Endodermal cell (in vitro differentiated cells): ENCODE measurements around the gene IL36RN. TPM values are rescaled to one million over a fixed set of nuclear protein-coding genes. Genes with fewer than 3 reads are reported as not detected.

Experiments used
- DNase-seq: peaks from one replicate; pipeline ENCODE4 v3.0.0-alpha.2; 2017
- H3K27ac ChIP-seq: 2 replicates; pipeline ENCODE4 v1.5.1; 2013; ENCODE audit warnings: mild to moderate bottlenecking, low read depth, low read length, moderate library complexity
- H3K27me3 ChIP-seq: 2 replicates; pipeline ENCODE4 v1.6.1; 2013; ENCODE audit warnings: mild to moderate bottlenecking, low read length, moderate library complexity; ENCODE audit not compliant: insufficient read depth, control insufficient read depth, poor library complexity, severe bottlenecking
- H3K36me3 ChIP-seq: 2 replicates; pipeline ENCODE4 v1.7.0; 2013; ENCODE audit warnings: mild to moderate bottlenecking, low read length, moderate library complexity; ENCODE audit not compliant: control insufficient read depth, insufficient read depth
- H3K4me1 ChIP-seq: one replicate; pipeline ENCODE4 v1.7.0; 2013; ENCODE audit warnings: low read length; ENCODE audit not compliant: control insufficient read depth, insufficient read depth
- H3K4me3 ChIP-seq: 2 replicates; pipeline ENCODE4 v1.5.1; 2013; ENCODE audit warnings: mild to moderate bottlenecking, low read length, moderate library complexity
- H3K9ac ChIP-seq: 2 replicates; pipeline ENCODE4 v1.6.1; 2013; ENCODE audit warnings: mild to moderate bottlenecking, low read length, moderate library complexity; ENCODE audit not compliant: poor library complexity, severe bottlenecking; ENCODE audit errors: extremely low read depth
- H3K9me3 ChIP-seq: 2 replicates; pipeline ENCODE4 v1.6.1; 2013; ENCODE audit warnings: mild to moderate bottlenecking, low read length, moderate library complexity; ENCODE audit not compliant: control insufficient read depth
- H3K27ac Mint-ChIP-seq: 2 replicates; pipeline ENCODE4 v1.8.0; 2020; ENCODE audit warnings: mixed read lengths
- H3K27me3 Mint-ChIP-seq: 2 replicates; pipeline ENCODE4 v1.8.0; 2021; ENCODE audit warnings: mild to moderate bottlenecking, mixed read lengths; ENCODE audit not compliant: insufficient read depth
- H3K36me3 Mint-ChIP-seq: 2 replicates; pipeline ENCODE4 v1.8.0; 2020; ENCODE audit warnings: low read depth, mixed read lengths
- H3K4me1 Mint-ChIP-seq: 2 replicates; pipeline ENCODE4 v1.8.0; 2020; ENCODE audit warnings: mixed read lengths
- H3K4me3 Mint-ChIP-seq: 2 replicates; pipeline ENCODE4 v1.8.0; 2020; ENCODE audit warnings: mild to moderate bottlenecking, moderate library complexity, mixed read lengths
- H3K9me3 Mint-ChIP-seq: 2 replicates; pipeline ENCODE4 v1.8.0; 2020; ENCODE audit warnings: mild to moderate bottlenecking, mixed read lengths
- CTCF ChIP-seq: fragments of 200-600 bp; sonication (generic); conservative IDR thresholded peaks from 2 replicates; pipeline ENCODE4 v1.5.0; 2021; ENCODE audit warnings: antibody characterized with exemption, mild to moderate bottlenecking
- WGBS, 2 experiments: methylation state at CpG; one replicate each; pipeline versions ENCODE4 v1.1.5 to v1.1.7; 2013; ENCODE audit warnings: missing lambda C conversion rate in 2 of 2, mixed read lengths in 1 of 2; ENCODE audit not compliant: insufficient coverage in 1 of 2, insufficient read length in 1 of 2; 5-methylcytosine and 5-hydroxymethylcytosine counted together
- long read RNA-seq, 4 experiments: library from polyadenylated mRNA in 2 of 4; library from RNA in 1 of 4; library from capped mRNA in 1 of 4; stranded (forward) in 3 of 4; unstranded in 1 of 4; transcript quantifications; one replicate each; pipeline ENCODE4 v2.0.0, GENCODE V29; 2020 to 2021; ENCODE audit warnings: inconsistent platforms in 1 of 4
- polyA plus RNA-seq, 2 experiments: library from polyadenylated mRNA; stranded (reverse); fragments of 50-300 nt; gene quantifications; one replicate each; pipeline ENCODE4 v1.2.3, GENCODE V29; 2013
- total RNA-seq, 2 donors: library from RNA; stranded (reverse); fragmentation: NEBNext Ultra II Directional in 1 of 2; extraction: Animal tissue kit (Norgen Biotek cat#: 25700) in 1 of 2; gene quantifications; 2 replicates in 1 of 2; 3 replicates in 1 of 2; pipeline ENCODE4 v1.2.1, GENCODE V29; 2021

IL36RN gene
- total RNA-seq: not detected
- not detected for polyA plus RNA-seq (2013, experiment 1 of 2)
- polyA plus RNA-seq (2013, experiment 2 of 2): not detected
- long read RNA-seq, experiment 1: 0 reads
- long read RNA-seq, experiment 2: 0 reads
- long read RNA-seq, experiment 3: 0 reads
- long read RNA-seq, experiment 4: 0 reads

- TF ChIP-seq CTCF: no peak
- H3K9me3 Mint-ChIP-seq: peaks cover 21% of the 10 kb centered on the region
- Histone ChIP-seq H3K27ac (no peak within 1 kb of the TSS), H3K27me3 (peaks cover 7% of the 10 kb centered on the region), H3K4me1 (no peaks in the 10 kb centered on the region), H3K4me3 (no peak within 1 kb of the TSS), H3K9me3 (peaks cover 24% of the 10 kb centered on the region), H3K36me3 (no peaks in the 10 kb centered on the region), H3K9ac (no peak within 1 kb of the TSS)
- no peaks in the 10 kb centered on the region for H3K4me1 Mint-ChIP-seq
- H3K36me3 Mint-ChIP-seq: no peaks in the 10 kb centered on the region
- WGBS, 2 experiments: 86 to 89% methylated on average over 11 to 15 of the region's 15 CpGs
- no peak within 1 kb of the TSS for H3K4me3 Mint-ChIP-seq
- H3K27me3 Mint-ChIP-seq: peaks cover 51% of the 10 kb centered on the region
- H3K27ac Mint-ChIP-seq: no peak within 1 kb of the TSS
- no peak for DNase-seq
These were observed at the start of gene IL36RN for GRCh38 chr2:113058998-113059960. TSS of gene IL36RN (plus strand) at chr2:113059198. CDS start at chr2:113059439, 241 bp downstream.

- Mint-ChIP-seq H3K4me1 (no peaks in the 10 kb centered on the region), H3K4me3 (no peak overlapping the region), H3K9me3 (no peaks in the 10 kb centered on the region), H3K27ac (no peak overlapping the region), H3K36me3 (no peaks in the 10 kb centered on the region), H3K27me3 (peaks cover 16% of the 10 kb centered on the region)
- Histone ChIP-seq H3K4me3 (no peak overlapping the region), H3K27ac (no peak overlapping the region), H3K9ac (no peak overlapping the region), H3K27me3 (peaks cover 31% of the 10 kb centered on the region), H3K4me1 (no peaks in the 10 kb centered on the region), H3K36me3 (no peaks in the 10 kb centered on the region), H3K9me3 (no peaks in the 10 kb centered on the region)
- WGBS, 2 experiments: 57 to 90% methylated on average over 1 of the region's 1 CpG
- no peak for TF ChIP-seq CTCF
- DNase-seq: no peak
These were observed 49.4 kb upstream of the IL36RN start for GRCh38 chr2:113009622-113010021.

GRCh38 chr2:113010088-113010487 is 48.9 kb upstream of the IL36RN start:
- Histone ChIP-seq H3K27me3 (peaks cover 33% of the 10 kb centered on the region), H3K9me3 (no peaks in the 10 kb centered on the region), H3K4me3 (no peak overlapping the region), H3K36me3 (no peaks in the 10 kb centered on the region), H3K9ac (no peak overlapping the region), H3K27ac (no peak overlapping the region), H3K4me1 (no peaks in the 10 kb centered on the region)
- Mint-ChIP-seq H3K4me1 (no peaks in the 10 kb centered on the region), H3K4me3 (no peak overlapping the region), H3K27me3 (peaks cover 16% of the 10 kb centered on the region), H3K36me3 (no peaks in the 10 kb centered on the region), H3K27ac (no peak overlapping the region), H3K9me3 (no peaks in the 10 kb centered on the region)
- no peak for DNase-seq
- no peak for TF ChIP-seq CTCF
- 68 to 79% methylated on average over 2 of the region's 2 CpGs for WGBS, 2 experiments
